ENCODE results near the gene PPARD.

Gene PPARD

GRCh38 chr6:35342258-35343091, at the start of gene PPARD:
TSS of gene PPARD (plus strand) at chr6:35342558. CDS start at chr6:35411088, 68,530 bp downstream.
- peak within 1 kb of the TSS; percentile 89 for H3K4me3 Mint-ChIP-seq
- H3K27ac Mint-ChIP-seq, result peak within 1 kb of the TSS; percentile 91
- H3K27me3 Mint-ChIP-seq, result peaks cover 7% of the 10 kb centered on the region
- H3K4me1 Mint-ChIP-seq (ENCODE audit: low read depth), result peaks cover 42% of the 10 kb centered on the region
- intact Hi-C loops (cut with micrococcal nuclease), result loop anchor here (1.0 to 5.0 kb wide), 4 partner anchors 28 to 126 kb away; partner anchors contain the start of genes DEF6 and RPL10A
- H3K9me3 Mint-ChIP-seq, result no peaks in the 10 kb centered on the region
- H3K36me3 Mint-ChIP-seq (ENCODE audit: low read depth), result peaks cover 51% of the 10 kb centered on the region

GRCh38 chr6:35293681-35294080, 48.7 kb upstream of the PPARD start:
- Mint-ChIP-seq H3K27ac (no peak overlapping the region), H3K9me3 (no peaks in the 10 kb centered on the region), H3K4me3 (no peak overlapping the region), H3K27me3 (no peaks in the 10 kb centered on the region), H3K4me1 (ENCODE audit: low read depth) (peaks cover 17% of the 10 kb centered on the region), H3K36me3 (ENCODE audit: low read depth) (peaks cover 78% of the 10 kb centered on the region)
- intact Hi-C loops (cut with micrococcal nuclease), result no loop called here

- Mint-ChIP-seq H3K4me3 (no peak overlapping the region), H3K27me3 (no peaks in the 10 kb centered on the region), H3K36me3 (ENCODE audit: low read depth) (peaks cover 70% of the 10 kb centered on the region), H3K27ac (no peak overlapping the region), H3K4me1 (ENCODE audit: low read depth) (peaks cover 25% of the 10 kb centered on the region), H3K9me3 (no peaks in the 10 kb centered on the region)
- intact Hi-C loops (cut with micrococcal nuclease), result no loop called here
These were observed 47.9 kb upstream of the PPARD start for GRCh38 chr6:35294308-35294945.

GRCh38 chr6:35295036-35295435, 47.3 kb upstream of the PPARD start:
- H3K4me3 Mint-ChIP-seq, result no peak overlapping the region
- intact Hi-C loops (cut with micrococcal nuclease), result loop anchor here (5.0 kb wide), 1 partner anchor 47 kb away; the partner anchor contains the start of gene PPARD

GRCh38 chr6:35295521-35296315, 46.6 kb upstream of the PPARD start:
- peaks cover 38% of the 10 kb centered on the region for H3K4me1 Mint-ChIP-seq (ENCODE audit: low read depth)
- peaks cover 63% of the 10 kb centered on the region for H3K36me3 Mint-ChIP-seq (ENCODE audit: low read depth)

More at GRCh38 chr6:35295036-35295435, 47.3 kb upstream of the PPARD start:
- H3K4me1 Mint-ChIP-seq (ENCODE audit: low read depth), result peaks cover 31% of the 10 kb centered on the region
- no peaks in the 10 kb centered on the region for H3K9me3 Mint-ChIP-seq
- H3K36me3 Mint-ChIP-seq (ENCODE audit: low read depth), result peaks cover 65% of the 10 kb centered on the region
- no peak overlapping the region for H3K27ac Mint-ChIP-seq
- no peaks in the 10 kb centered on the region for H3K27me3 Mint-ChIP-seq

GRCh38 chr6:35296931-35297600, 45.3 kb upstream of the PPARD start:
- H3K36me3 Mint-ChIP-seq (ENCODE audit: low read depth), result peaks cover 50% of the 10 kb centered on the region

More at GRCh38 chr6:35295521-35296315, 46.6 kb upstream of the PPARD start:
- Mint-ChIP-seq H3K27me3 (no peaks in the 10 kb centered on the region), H3K9me3 (no peaks in the 10 kb centered on the region), H3K4me3 (no peak overlapping the region), H3K27ac (no peak overlapping the region)
- intact Hi-C loops (cut with micrococcal nuclease), result loop anchor here (5.0 kb wide), 1 partner anchor 47 kb away; the partner anchor contains the start of gene PPARD

GRCh38 chr6:35297601-35298481, 44.5 kb upstream of the PPARD start, which contains the start of gene DEF6:
TSS of gene DEF6 (plus strand) at chr6:35297818. CDS start at chr6:35297857, 39 bp downstream.
- Mint-ChIP-seq H3K36me3 (ENCODE audit: low read depth) (peaks cover 42% of the 10 kb centered on the region), H3K27ac (peak within 1 kb of the TSS; percentile 78), H3K4me3 (peak within 1 kb of the TSS; percentile 79), H3K4me1 (ENCODE audit: low read depth) (peaks cover 56% of the 10 kb centered on the region), H3K27me3 (no peaks in the 10 kb centered on the region), H3K9me3 (no peaks in the 10 kb centered on the region)
- intact Hi-C loops (cut with micrococcal nuclease), result loop anchor here (1.0 to 5.0 kb wide), 4 partner anchors 29 to 170 kb away; partner anchors contain the start of genes PPARD and RPL10A

More at GRCh38 chr6:35296931-35297600, 45.3 kb upstream of the PPARD start:
- Mint-ChIP-seq H3K9me3 (no peaks in the 10 kb centered on the region), H3K4me3 (peak overlapping the region; percentile 79), H3K4me1 (ENCODE audit: low read depth) (peaks cover 50% of the 10 kb centered on the region), H3K27ac (peak overlapping the region; percentile 78), H3K27me3 (no peaks in the 10 kb centered on the region)
- intact Hi-C loops (cut with micrococcal nuclease), result loop anchor here (1.0 to 5.0 kb wide), 4 partner anchors 30 to 171 kb away; partner anchors contain the start of genes PPARD and RPL10A

- intact Hi-C loops (cut with micrococcal nuclease), result loop anchor here (5.0 kb wide), 1 partner anchor 44 kb away; the partner anchor contains the start of gene PPARD
- H3K4me3 Mint-ChIP-seq, result peak overlapping the region; percentile 79
- H3K36me3 Mint-ChIP-seq (ENCODE audit: low read depth), result peaks cover 45% of the 10 kb centered on the region
- H3K4me1 Mint-ChIP-seq (ENCODE audit: low read depth), result peaks cover 64% of the 10 kb centered on the region
- H3K27ac Mint-ChIP-seq, result peak overlapping the region; percentile 78
- no peaks in the 10 kb centered on the region for H3K27me3 Mint-ChIP-seq
- no peaks in the 10 kb centered on the region for H3K9me3 Mint-ChIP-seq
These were observed 43.7 kb upstream of the PPARD start for GRCh38 chr6:35298625-35299140.

GRCh38 chr6:35299674-35300073, 42.7 kb upstream of the PPARD start:
- H3K27me3 Mint-ChIP-seq, result no peaks in the 10 kb centered on the region
- peaks cover 74% of the 10 kb centered on the region for H3K4me1 Mint-ChIP-seq (ENCODE audit: low read depth)
- H3K4me3 Mint-ChIP-seq, result peak overlapping the region; percentile 79
- H3K9me3 Mint-ChIP-seq, result no peaks in the 10 kb centered on the region
- H3K36me3 Mint-ChIP-seq (ENCODE audit: low read depth), result peaks cover 46% of the 10 kb centered on the region
- intact Hi-C loops (cut with micrococcal nuclease), result loop anchor here (5.0 kb wide), 1 partner anchor 43 kb away; the partner anchor contains the start of gene PPARD
- peak overlapping the region; percentile 78 for H3K27ac Mint-ChIP-seq

GRCh38 chr6:35300848-35301247, 41.5 kb upstream of the PPARD start:
- no peaks in the 10 kb centered on the region for H3K27me3 Mint-ChIP-seq
- intact Hi-C loops (cut with micrococcal nuclease), result no loop called here
- H3K9me3 Mint-ChIP-seq, result no peaks in the 10 kb centered on the region
- H3K27ac Mint-ChIP-seq, result peak overlapping the region; percentile 78
- H3K4me1 Mint-ChIP-seq (ENCODE audit: low read depth), result peaks cover 74% of the 10 kb centered on the region
- peak overlapping the region; percentile 79 for H3K4me3 Mint-ChIP-seq
- H3K36me3 Mint-ChIP-seq (ENCODE audit: low read depth), result peaks cover 46% of the 10 kb centered on the region

GRCh38 chr6:35302604-35303241, 39.6 kb upstream of the PPARD start:
- H3K27me3 Mint-ChIP-seq, result no peaks in the 10 kb centered on the region
- peaks cover 69% of the 10 kb centered on the region for H3K4me1 Mint-ChIP-seq (ENCODE audit: low read depth)
- H3K4me3 Mint-ChIP-seq, result peak overlapping the region; percentile 74
- no peaks in the 10 kb centered on the region for H3K9me3 Mint-ChIP-seq
- peak overlapping the region; percentile 78 for H3K27ac Mint-ChIP-seq
- peaks cover 54% of the 10 kb centered on the region for H3K36me3 Mint-ChIP-seq (ENCODE audit: low read depth)
- intact Hi-C loops (cut with micrococcal nuclease), result no loop called here

All from dendritic cell treated with granulocyte-macrophage colony-stimulating factor and Interleukin-4, amounts not matched to agents 40 ng/mL and 50 ng/mL, for 4 days (primary cell).